Measurements from ENCODE around the gene HMGN1. TPM values are rescaled to one million over a fixed set of nuclear protein-coding genes. Genes with fewer than 3 reads are reported as not detected.

The HMGN1 gene
- total RNA-seq, 4 donors from 2014 or later, result 58.4 to 82.2 (median 59.6) TPM

- no peak for DNase-seq (ENCODE audit: low spot score in 2 of 2)
- Histone ChIP-seq H3K27me3 (no peaks in the 10 kb centered on the region), H3K27ac (no peak overlapping the region), H3K4me1 (peaks cover 0 to 23% (median 7%) of the 10 kb centered on the region in 4 donors), H3K9me3 (no peaks in the 10 kb centered on the region), H3K36me3 (peaks cover 0 to 37% (median 0%) of the 10 kb centered on the region in 3 donors), H3K4me3 (no peak overlapping the region)
- no peak for TF ChIP-seq POLR2A (IDR thresholded peaks at IDR 0.05)
- TF ChIP-seq CTCF (IDR thresholded peaks at IDR 0.05), result no peak
- no peak for TF ChIP-seq EP300 (IDR thresholded peaks at IDR 0.05)
- WGBS, 2 donors, result 69 to 90% methylated on average over 1 of the region's 1 CpG
Observed at GRCh38 chr21:39307466-39307865, 41.4 kb downstream of the HMGN1 start.

- Histone ChIP-seq H3K9me3 (peaks cover 0 to 17% (median 0%) of the 10 kb centered on the region in 4 donors), H3K36me3 (peaks cover 0 to 58% (median 1%) of the 10 kb centered on the region in 3 donors), H3K4me3 (no peak overlapping the region), H3K27ac (no peak overlapping the region), H3K27me3 (no peaks in the 10 kb centered on the region), H3K4me1 (peaks cover 0 to 16% (median 0%) of the 10 kb centered on the region in 4 donors)
- DNase-seq (ENCODE audit: low spot score in 2 of 2), result no peak
- no peak for TF ChIP-seq POLR2A (IDR thresholded peaks at IDR 0.05)
- TF ChIP-seq CTCF (IDR thresholded peaks at IDR 0.05), result no peak
- TF ChIP-seq EP300 (IDR thresholded peaks at IDR 0.05), result no peak
- WGBS, 2 donors, result 95 to 97% methylated on average over 3 of the region's 3 CpGs
Observed at GRCh38 chr21:39300587-39300986, 48.3 kb downstream of the HMGN1 start.

- WGBS, 2 donors, result 80 to 84% methylated on average over 2 of the region's 2 CpGs
- H3K36me3 ChIP-seq, result peaks cover 0 to 76% (median 10%) of the 10 kb centered on the region in 3 donors
- TF ChIP-seq CTCF (IDR thresholded peaks at IDR 0.05) (no peak), EP300 (IDR thresholded peaks at IDR 0.05) (no peak), POLR2A (IDR thresholded peaks at IDR 0.05) (no peak)
- no peak overlapping the region for H3K4me3 ChIP-seq
- H3K27ac ChIP-seq, result no peak overlapping the region
- H3K27me3 ChIP-seq, result no peaks in the 10 kb centered on the region
- peaks cover 0 to 16% (median 0%) of the 10 kb centered on the region in 4 donors for H3K4me1 ChIP-seq
- H3K9me3 ChIP-seq, result peaks cover 0 to 17% (median 0%) of the 10 kb centered on the region in 4 donors
- DNase-seq (ENCODE audit: low spot score in 2 of 2), result no peak
Observed at GRCh38 chr21:39296891-39297290, 52.0 kb downstream of the HMGN1 start.

Small RNA genes lying within 50 kb of the gene (small RNA-seq; reads per million reads assigned to genes)
- not detected for gene RF00019

Other genes starting within 250 kb of the HMGN1 start
- gene PSMG1, start 165.6 kb downstream of the HMGN1 start, total RNA-seq, result 10 to 100 TPM in 3 of 4 donors, 1 to 10 TPM in 1; 8.1 to 26.7 (median 18.4) TPM
- 10 to 100 TPM; 65.3 to 99.4 (median 87.7) TPM for gene BRWD1, start 35.5 kb downstream of the HMGN1 start, total RNA-seq
- gene LCA5L, start 96.7 kb upstream of the HMGN1 start, total RNA-seq, result 1 to 10 TPM in 2 of 4 donors, under 1 TPM in 1, not detected in 1; 0.66 to 5.9 (median 1.9) TPM
- 1 to 10 TPM; 2.4 to 9.6 (median 4.4) TPM for gene SH3BGR, start 102.9 kb upstream of the HMGN1 start, total RNA-seq